Astrocyte (in vitro differentiated cells and primary cell): ENCODE data around the gene TNFRSF13B.

Experiments
- EZH2 ChIP-seq: IDR thresholded peaks from 2 replicates; pipeline ENCODE4 v1.6.1; 2012; ENCODE audit warnings: mild to moderate bottlenecking, low read length, inconsistent platforms; ENCODE audit not compliant: insufficient read depth
- TF ChIP-seq, protein P1 (sequence below): IDR thresholded peaks from 2 replicates; pipeline ENCODE4 v1.5.1; 2011; ENCODE audit warnings: low read depth, mild to moderate bottlenecking, inconsistent platforms, low read length, moderate library complexity; ENCODE audit not compliant: insufficient read depth

DNA sequence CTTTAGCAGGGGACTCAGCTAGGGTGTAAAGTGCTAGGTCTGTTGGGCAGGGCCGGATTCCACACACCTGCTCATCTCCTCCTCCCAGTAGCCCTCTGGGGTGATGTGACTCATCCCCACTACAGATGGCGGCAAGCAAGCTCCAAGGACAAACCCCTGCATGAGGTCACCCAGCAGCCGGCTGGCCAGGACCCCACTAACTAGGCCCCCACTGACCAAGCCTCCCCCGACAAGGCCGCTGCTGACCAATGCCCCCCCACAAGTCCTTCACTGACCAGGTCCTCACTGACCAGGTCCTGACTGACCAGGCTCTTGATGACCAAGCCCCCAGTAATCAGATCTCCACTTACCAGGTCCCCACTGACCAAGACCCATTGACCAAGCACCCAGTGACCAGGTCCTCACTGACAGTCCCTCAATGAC lies 36.7 kb downstream of the TNFRSF13B start:
- TF ChIP-seq, protein P1, sequence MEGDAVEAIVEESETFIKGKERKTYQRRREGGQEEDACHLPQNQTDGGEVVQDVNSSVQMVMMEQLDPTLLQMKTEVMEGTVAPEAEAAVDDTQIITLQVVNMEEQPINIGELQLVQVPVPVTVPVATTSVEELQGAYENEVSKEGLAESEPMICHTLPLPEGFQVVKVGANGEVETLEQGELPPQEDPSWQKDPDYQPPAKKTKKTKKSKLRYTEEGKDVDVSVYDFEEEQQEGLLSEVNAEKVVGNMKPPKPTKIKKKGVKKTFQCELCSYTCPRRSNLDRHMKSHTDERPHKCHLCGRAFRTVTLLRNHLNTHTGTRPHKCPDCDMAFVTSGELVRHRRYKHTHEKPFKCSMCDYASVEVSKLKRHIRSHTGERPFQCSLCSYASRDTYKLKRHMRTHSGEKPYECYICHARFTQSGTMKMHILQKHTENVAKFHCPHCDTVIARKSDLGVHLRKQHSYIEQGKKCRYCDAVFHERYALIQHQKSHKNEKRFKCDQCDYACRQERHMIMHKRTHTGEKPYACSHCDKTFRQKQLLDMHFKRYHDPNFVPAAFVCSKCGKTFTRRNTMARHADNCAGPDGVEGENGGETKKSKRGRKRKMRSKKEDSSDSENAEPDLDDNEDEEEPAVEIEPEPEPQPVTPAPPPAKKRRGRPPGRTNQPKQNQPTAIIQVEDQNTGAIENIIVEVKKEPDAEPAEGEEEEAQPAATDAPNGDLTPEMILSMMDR: no peak
- no peak for TF ChIP-seq EZH2
